ENCODE measurements around the gene ZNF845.

GRCh38 chr19:53365134-53365898, 31.8 kb downstream of the ZNF845 start, which contains the start of gene ZNF525:
- TF ChIP-seq ZNF532 (CRISPR knock-in tag; IDR thresholded peaks at IDR 0.05; ENCODE audit: borderline replicate concordance) (no peak), RELA (CRISPR knock-in tag; IDR thresholded peaks at IDR 0.05; ENCODE audit: borderline replicate concordance) (no peak), USF2 (CRISPR knock-in tag; IDR thresholded peaks at IDR 0.05) (no peak), E2F1 (CRISPR knock-in tag; IDR thresholded peaks at IDR 0.05) (no peak)
- TF ChIP-seq, protein P1, sequence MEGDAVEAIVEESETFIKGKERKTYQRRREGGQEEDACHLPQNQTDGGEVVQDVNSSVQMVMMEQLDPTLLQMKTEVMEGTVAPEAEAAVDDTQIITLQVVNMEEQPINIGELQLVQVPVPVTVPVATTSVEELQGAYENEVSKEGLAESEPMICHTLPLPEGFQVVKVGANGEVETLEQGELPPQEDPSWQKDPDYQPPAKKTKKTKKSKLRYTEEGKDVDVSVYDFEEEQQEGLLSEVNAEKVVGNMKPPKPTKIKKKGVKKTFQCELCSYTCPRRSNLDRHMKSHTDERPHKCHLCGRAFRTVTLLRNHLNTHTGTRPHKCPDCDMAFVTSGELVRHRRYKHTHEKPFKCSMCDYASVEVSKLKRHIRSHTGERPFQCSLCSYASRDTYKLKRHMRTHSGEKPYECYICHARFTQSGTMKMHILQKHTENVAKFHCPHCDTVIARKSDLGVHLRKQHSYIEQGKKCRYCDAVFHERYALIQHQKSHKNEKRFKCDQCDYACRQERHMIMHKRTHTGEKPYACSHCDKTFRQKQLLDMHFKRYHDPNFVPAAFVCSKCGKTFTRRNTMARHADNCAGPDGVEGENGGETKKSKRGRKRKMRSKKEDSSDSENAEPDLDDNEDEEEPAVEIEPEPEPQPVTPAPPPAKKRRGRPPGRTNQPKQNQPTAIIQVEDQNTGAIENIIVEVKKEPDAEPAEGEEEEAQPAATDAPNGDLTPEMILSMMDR (IDR thresholded peaks at IDR 0.05) = peak; percentile 69
- TF ChIP-seq, protein P2, sequence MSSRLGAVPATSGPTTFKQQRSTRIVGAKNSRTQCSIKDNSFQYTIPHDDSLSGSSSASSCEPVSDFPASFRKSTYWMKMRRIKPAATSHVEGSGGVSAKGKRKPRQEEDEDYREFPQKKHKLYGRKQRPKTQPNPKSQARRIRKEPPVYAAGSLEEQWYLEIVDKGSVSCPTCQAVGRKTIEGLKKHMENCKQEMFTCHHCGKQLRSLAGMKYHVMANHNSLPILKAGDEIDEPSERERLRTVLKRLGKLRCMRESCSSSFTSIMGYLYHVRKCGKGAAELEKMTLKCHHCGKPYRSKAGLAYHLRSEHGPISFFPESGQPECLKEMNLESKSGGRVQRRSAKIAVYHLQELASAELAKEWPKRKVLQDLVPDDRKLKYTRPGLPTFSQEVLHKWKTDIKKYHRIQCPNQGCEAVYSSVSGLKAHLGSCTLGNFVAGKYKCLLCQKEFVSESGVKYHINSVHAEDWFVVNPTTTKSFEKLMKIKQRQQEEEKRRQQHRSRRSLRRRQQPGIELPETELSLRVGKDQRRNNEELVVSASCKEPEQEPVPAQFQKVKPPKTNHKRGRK (CRISPR knock-in tag; IDR thresholded peaks at IDR 0.05; ENCODE audit: borderline replicate concordance) = no peak
